AG20443 (cell line): Measurements from ENCODE around the gene NUB1.

ENCODE experiments used
- DNase-seq: peaks from one replicate; pipeline ENCODE4 v3.0.0; 2012; ENCODE audit warnings: low spot score, mixed read lengths

NUB1 gene

GRCh38 chr7:151378011-151378410 is 36.4 kb downstream of the NUB1 start:
- no peak for DNase-seq

- DNase-seq: peak; percentile 4
Observed at GRCh38 chr7:151378496-151379192, 37.0 kb downstream of the NUB1 start.

DNA sequence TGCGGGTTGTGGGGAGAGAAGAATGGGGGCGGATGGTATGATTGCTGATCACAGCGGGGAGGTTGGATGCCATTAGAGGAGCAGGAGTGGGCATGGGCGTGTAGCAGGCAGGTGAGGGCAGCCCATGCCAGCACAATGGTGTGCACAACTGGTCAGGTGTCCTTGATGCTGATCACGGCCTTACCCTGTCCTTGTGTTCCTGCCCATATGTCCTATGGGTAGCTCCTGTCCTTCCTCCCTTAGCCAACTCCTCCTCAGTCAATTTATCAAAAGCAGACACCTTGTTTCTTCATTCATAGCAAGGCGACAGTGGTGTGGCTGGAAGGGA is 37.5 kb downstream of the NUB1 start:
- no peak for DNase-seq

- DNase-seq: no peak
Observed at GRCh38 chr7:151379534-151380198, 38.1 kb downstream of the NUB1 start.

DNA sequence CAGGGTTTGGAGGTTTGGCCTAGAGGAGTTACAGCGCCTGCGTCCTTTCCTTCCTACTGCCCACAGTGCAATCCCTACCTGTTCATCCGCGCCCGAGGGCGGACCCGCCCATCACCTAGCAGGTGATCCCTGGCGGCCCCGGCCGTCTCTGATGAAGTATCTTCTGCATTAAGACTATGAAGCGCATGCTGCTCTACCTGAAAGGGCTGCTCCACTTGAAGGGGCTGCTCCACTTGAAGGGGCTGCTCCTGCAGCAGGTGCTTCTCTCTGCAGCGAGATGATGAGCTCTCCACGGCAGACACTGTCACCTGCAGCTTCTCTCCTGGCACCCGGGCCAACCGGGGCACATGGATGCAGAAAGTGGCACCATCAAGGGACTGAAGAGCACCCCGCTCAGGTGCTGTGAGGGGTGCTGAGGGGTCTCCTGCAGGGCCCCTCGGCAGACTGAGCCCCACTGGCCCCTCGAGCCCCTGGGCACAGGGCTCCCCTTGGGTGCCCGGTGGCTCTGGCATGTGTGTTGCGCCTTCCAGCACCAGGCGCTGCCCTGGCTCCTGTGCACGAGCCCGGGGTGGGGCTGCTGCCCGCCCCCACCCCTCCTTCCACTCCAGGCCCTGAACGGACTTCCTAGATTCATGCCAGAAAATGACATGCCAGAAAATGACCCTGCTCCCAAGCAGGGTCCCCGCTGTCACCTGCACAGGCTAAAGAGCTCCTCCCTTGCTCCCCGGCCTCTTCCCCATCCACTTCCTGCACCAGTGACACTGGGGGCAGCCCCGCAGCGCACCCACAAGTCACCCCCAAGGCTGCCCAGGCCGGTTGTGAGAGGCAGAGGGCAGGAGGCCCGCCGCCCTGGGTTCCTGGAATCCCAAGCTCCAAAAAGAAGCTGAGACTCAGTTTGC is 38.8 kb downstream of the NUB1 start:
- no peak for DNase-seq

GRCh38 chr7:151381098-151381347 is 39.4 kb downstream of the NUB1 start:
- DNase-seq: no peak

DNA sequence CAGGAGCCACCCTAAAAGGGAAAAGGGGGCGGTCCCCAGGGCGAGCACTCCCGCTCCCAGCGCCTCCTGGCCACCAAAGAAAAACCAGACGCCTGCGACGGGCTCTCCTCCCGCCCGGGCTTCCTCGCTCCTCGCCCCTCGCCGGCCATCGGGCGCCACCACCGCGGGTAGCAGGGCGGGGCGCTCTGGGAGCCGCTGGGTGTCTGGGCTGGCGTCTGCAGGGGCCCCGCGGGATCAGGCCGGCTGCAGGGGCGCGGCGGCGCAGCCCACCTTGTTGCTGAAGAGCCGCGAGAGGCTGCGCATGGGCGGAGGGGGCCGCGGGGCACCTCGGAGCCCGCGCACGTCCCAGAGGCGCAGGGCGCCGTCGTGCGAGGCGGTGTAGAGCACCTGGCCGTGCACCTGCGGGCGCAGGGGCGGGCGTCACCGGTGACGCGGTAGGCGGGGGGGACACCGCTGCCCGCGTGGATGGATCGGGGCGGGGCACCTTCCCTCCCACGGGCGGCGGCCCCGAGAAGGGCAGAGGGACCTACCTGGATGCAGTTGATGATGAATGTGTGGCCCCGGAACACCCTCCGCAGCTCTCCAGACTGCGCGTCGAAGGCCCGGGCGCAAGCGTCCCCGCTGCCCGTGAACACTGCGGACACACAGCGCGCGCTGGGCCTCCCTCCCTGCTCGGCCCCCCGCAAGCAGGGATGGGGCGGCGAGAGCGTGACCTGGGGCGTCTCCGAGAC is 39.9 kb downstream of the NUB1 start:
- no peak for DNase-seq

GRCh38 chr7:151382079-151382885 is 40.7 kb downstream of the NUB1 start:
- no peak for DNase-seq

DNA sequence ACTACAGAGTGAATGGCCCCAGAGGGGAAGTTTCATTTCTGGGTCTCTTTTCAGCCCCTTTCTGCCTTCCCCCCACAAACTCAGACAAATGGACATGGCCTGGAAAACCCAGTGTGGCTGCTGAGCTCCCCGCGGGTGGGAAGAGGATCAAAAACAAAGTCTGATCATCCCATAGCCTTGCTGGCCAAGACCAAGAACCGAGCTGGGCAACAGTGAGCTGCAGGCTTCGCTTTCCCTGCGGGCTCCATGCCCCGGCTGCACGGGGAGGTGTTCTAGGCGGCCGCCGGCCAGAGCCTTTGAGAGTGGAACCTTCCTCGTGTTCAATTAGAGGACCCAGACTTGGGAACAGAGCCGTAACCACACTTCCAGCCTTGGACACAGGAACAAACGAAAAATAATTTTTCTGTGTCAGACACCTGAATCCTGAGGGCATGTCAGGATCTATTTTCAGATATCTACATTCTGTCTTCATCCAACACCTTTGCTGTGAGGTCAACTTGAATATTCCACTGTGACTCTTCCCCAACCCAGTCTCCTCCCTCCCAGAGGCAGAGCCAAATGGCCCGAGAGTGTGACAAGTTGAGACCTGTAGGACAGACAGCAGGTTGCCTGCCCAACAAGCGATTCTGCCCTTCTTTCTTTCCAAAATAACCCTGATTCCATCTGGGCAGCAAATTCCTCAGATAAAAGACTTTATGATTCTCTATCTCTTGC is 42.2 kb downstream of the NUB1 start:
- no peak for DNase-seq

DNA sequence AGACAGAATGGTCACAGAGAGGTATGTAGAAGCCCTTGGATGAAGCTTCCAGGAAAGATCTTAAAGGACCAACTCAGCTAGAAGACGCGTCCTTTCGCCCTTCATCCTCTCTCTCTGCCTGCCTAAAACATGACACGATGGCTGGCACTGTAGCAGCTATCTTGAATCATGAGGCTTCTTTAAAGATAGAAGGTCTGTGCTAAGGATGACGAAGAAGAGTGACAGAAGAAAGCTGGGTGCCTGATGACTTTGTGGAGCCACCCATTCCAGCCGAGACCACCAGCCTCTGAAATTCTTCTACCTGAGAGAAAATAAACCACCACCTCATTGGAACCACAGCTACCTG is 42.7 kb downstream of the NUB1 start:
- no peak for DNase-seq

- no peak for DNase-seq
Observed at GRCh38 chr7:151384776-151385625, 43.4 kb downstream of the NUB1 start.

DNA sequence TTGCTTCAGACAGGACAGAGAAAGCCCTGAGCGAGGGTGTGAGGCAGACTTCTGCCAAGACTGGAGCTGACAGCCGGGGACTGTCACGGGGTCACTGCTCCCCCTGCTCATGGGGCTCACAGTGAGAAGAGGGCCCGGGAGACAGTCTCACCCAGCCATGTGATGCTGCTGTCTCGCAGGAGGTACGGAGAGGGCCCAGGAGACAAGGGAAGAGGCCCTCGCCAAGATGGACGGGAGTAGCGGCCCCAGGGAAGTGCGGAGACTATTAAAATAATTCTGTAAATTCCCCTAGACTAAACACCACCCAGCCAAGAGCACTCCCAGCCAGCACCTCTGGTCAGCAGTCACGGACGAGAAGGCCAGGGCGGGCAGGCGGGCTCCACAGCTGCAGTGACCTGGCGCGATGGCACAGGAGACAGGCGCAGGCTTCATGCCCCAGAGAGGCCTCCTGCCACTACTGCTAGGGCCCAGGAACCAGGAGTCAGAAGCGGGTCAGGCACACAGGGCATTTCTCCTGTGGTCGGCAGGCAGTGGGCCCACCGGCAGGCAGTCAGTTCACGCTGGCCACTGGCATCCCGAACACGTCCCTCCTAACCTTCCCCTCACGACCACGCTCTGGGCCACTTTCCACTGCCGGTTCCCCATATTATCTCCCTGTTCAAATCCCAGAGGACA is 44.2 kb downstream of the NUB1 start:
- DNase-seq: no peak

GRCh38 chr7:151386301-151387160 is 44.9 kb downstream of the NUB1 start:
- no peak for DNase-seq

GRCh38 chr7:151387161-151388006 is 45.8 kb downstream of the NUB1 start:
- no peak for DNase-seq

- DNase-seq: no peak
Observed at GRCh38 chr7:151388007-151388297, 46.3 kb downstream of the NUB1 start.

GRCh38 chr7:151388430-151388829 is 46.8 kb downstream of the NUB1 start:
- DNase-seq: no peak

DNA sequence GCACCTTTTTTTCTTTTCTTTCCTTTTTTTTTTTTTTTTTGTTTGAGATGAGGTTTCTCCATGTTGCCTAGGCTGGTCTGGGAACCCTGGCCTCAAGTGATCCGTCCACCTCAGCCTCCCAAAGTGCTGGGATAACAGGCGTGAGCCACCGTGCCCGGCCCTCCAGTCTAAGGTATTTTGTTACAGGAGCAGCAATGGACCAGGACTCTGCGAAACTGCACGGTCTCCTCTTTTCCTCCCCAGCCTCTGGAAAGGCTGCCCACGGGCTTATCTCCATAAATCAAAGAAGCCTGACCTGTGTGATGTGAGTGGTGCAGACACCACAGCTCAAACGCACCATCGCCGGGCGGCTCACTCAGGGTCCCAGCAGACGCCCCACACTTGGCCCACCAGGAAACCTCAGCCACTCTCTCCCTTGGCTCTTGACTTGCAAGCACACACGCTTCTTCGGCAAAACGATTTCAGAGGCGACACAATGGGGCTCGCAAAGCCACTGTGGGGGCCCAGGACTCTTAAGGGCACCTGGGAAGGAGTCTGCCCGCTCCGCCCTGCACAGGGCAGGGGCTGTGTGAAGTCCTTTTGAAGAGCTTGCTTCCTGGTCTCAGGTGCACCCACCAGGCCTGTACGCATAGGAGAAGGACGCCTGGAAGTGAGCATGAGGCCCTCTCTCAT is 47.6 kb downstream of the NUB1 start:
- DNase-seq: no peak
